ENCODE data around the gene PKD1L1.

- no peak for TF ChIP-seq EZH2 (IDR thresholded peaks at IDR 0.05)
- TF ChIP-seq POLR2AphosphoS5 (IDR thresholded peaks at IDR 0.05; ENCODE audit: borderline replicate concordance, low read depth, low read length): no peak
Observed at GRCh38 chr7:47938574-47939165, 9.6 kb downstream of the PKD1L1 start.
